MG63 (cell line): ENCODE data around the gene TAS2R16. TPM values are rescaled to one million over a fixed set of nuclear protein-coding genes. Genes with fewer than 3 reads are reported as not detected.
"Not testable (repeated sequence)": the region's sequence is repeated elsewhere in the genome, so short reads cannot be mapped to it uniquely, and the experiment has no call there.

ENCODE experiments used
- DNase-seq: peaks from one replicate; pipeline ENCODE4 v3.0.0-alpha.2; 2020
- H3K27me3 ChIP-seq: fragments of 250-450 bp; sonication (Bioruptor Pico); 2 replicates; pipeline ENCODE4 v1.5.1; 2020; ENCODE audit warnings: mild to moderate bottlenecking, moderate library complexity
- H3K36me3 ChIP-seq: fragments of 250-450 bp; sonication (Bioruptor Pico); 2 replicates; pipeline ENCODE4 v1.5.1; 2020; ENCODE audit warnings: mild to moderate bottlenecking, moderate library complexity
- H3K4me3 ChIP-seq: fragments of 250-450 bp; sonication (Bioruptor Pico); 2 replicates; pipeline ENCODE4 v1.5.1; 2020; ENCODE audit warnings: mild to moderate bottlenecking, moderate library complexity
- H3K9me3 ChIP-seq: fragments of 250-450 bp; sonication (Bioruptor Pico); 2 replicates; pipeline ENCODE4 v1.5.1; 2020; ENCODE audit warnings: mild to moderate bottlenecking, moderate library complexity
- total RNA-seq: library from RNA; depleted of rRNA; stranded (reverse); fragments of >200 nt; shearing (Covaris generic); gene quantifications from 2 replicates; pipeline ENCODE4 v1.2.3, GENCODE V29; 2014; ENCODE audit warnings: low replicate concordance; rRNA removed

The TAS2R16 gene
- total RNA-seq, 1 experiment from 2014 or later = not detected

- no peak for DNase-seq
- Histone ChIP-seq H3K4me3 (no peak overlapping the region), H3K9me3 (no peaks in the 10 kb centered on the region), H3K27me3 (no peaks in the 10 kb centered on the region), H3K36me3 (no peaks in the 10 kb centered on the region)
Measured at GRCh38 chr7:122988333-122988732, 7.2 kb downstream of the TAS2R16 start.

GRCh38 chr7:122987463-122987862 lies 8.0 kb downstream of the TAS2R16 start:
- Histone ChIP-seq H3K4me3 (no peak overlapping the region), H3K36me3 (no peaks in the 10 kb centered on the region), H3K9me3 (no peaks in the 10 kb centered on the region), H3K27me3 (no peaks in the 10 kb centered on the region)
- no peak for DNase-seq

DNA sequence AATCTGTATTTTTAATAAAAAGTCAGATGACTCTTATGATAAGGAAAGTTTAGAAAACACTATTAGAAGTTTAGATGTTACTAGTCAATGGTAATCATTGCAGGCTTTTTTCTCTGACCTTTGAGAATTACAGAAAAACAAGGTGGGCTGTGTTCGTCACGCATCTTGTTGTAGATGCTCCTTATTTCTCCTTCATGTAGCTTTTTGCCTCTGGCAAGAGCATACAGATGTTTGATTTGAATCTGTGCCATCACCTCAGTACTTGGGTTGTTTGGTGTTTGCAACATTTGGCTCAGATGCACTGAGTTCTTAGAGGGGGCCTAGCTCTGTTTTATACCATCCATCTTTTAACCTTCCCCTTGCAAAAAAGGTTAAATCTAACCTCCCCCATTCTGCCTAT lies 11.5 kb downstream of the TAS2R16 start:
- Histone ChIP-seq H3K4me3 (no peak overlapping the region), H3K9me3 (no peaks in the 10 kb centered on the region), H3K27me3 (no peaks in the 10 kb centered on the region), H3K36me3 (no peaks in the 10 kb centered on the region)
- no peak for DNase-seq

- DNase-seq = no peak
- H3K9me3 ChIP-seq = no peaks in the 10 kb centered on the region
- H3K36me3 ChIP-seq = no peaks in the 10 kb centered on the region
- no peak overlapping the region for H3K4me3 ChIP-seq
- no peaks in the 10 kb centered on the region for H3K27me3 ChIP-seq
Measured at GRCh38 chr7:122983261-122983660, 12.2 kb downstream of the TAS2R16 start.

GRCh38 chr7:122975341-122975740 lies 20.2 kb downstream of the TAS2R16 start:
- no peaks in the 10 kb centered on the region for H3K27me3 ChIP-seq
- DNase-seq = no peak
- H3K36me3 ChIP-seq = no peaks in the 10 kb centered on the region

GRCh38 chr7:122974229-122974628 lies 21.3 kb downstream of the TAS2R16 start:
- no peaks in the 10 kb centered on the region for H3K27me3 ChIP-seq
- no peaks in the 10 kb centered on the region for H3K9me3 ChIP-seq
- H3K36me3 ChIP-seq = no peaks in the 10 kb centered on the region
- H3K4me3 ChIP-seq = no peak overlapping the region
- no peak for DNase-seq

More at GRCh38 chr7:122975341-122975740, 20.2 kb downstream of the TAS2R16 start:
- no peaks in the 10 kb centered on the region for H3K9me3 ChIP-seq
- no peak overlapping the region for H3K4me3 ChIP-seq

- no peaks in the 10 kb centered on the region for H3K9me3 ChIP-seq
- no peaks in the 10 kb centered on the region for H3K36me3 ChIP-seq
- DNase-seq = no peak
- no peaks in the 10 kb centered on the region for H3K27me3 ChIP-seq
- H3K4me3 ChIP-seq = no peak overlapping the region
Measured at GRCh38 chr7:122972056-122972455, 23.4 kb downstream of the TAS2R16 start.

- no peak for DNase-seq
- Histone ChIP-seq H3K4me3 (no peak overlapping the region), H3K36me3 (no peaks in the 10 kb centered on the region), H3K9me3 (no peaks in the 10 kb centered on the region), H3K27me3 (no peaks in the 10 kb centered on the region)
Measured at GRCh38 chr7:122970740-122971725, 24.5 kb downstream of the TAS2R16 start.

DNA sequence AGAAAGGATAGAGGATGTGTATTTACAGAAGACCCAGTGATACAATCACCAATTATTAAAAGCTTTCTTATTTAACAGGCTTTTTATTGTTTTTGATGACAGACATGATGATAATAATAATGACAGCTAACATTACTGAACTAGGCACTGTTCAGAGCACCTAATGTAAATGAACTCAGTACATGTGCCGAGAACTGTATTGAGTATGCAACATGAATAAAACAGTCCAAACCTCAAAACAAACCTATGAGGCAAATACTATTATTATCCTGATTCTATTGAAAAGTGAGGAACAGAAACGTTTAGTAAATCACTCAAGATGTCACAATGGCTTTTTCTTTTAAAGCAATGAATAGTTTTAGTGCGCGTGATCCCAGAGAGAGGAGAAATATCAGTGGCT lies 27.1 kb downstream of the TAS2R16 start:
- Histone ChIP-seq H3K36me3 (no peaks in the 10 kb centered on the region), H3K4me3 (no peak overlapping the region), H3K9me3 (no peaks in the 10 kb centered on the region), H3K27me3 (no peaks in the 10 kb centered on the region)
- no peak for DNase-seq

DNA sequence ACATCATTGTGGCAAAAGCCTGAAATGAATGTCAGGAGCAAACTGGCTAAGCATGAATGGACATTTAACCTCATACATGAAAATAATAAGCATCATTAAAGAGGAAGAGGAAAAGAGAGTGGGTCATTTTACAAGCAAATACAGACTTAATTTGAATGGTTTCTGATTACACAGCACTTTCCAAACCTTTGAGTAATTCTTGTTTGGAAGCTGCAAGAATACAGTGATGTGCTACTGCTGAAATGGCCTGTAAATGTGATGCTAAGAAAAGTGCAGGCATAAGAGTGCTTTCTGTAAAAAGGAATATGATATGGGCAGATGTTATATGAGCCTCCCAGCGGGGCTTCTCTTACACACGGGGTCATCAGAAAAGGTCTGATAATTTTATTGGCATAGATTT lies 30.2 kb downstream of the TAS2R16 start:
- H3K9me3 ChIP-seq = no peaks in the 10 kb centered on the region
- DNase-seq = no peak
- H3K27me3 ChIP-seq = no peaks in the 10 kb centered on the region
- no peaks in the 10 kb centered on the region for H3K36me3 ChIP-seq
- H3K4me3 ChIP-seq = no peak overlapping the region

GRCh38 chr7:122953678-122954077 lies 41.8 kb downstream of the TAS2R16 start:
- H3K9me3 ChIP-seq, H3K36me3 ChIP-seq, H3K4me3 ChIP-seq, H3K27me3 ChIP-seq, DNase-seq: not testable (repeated sequence)

DNA sequence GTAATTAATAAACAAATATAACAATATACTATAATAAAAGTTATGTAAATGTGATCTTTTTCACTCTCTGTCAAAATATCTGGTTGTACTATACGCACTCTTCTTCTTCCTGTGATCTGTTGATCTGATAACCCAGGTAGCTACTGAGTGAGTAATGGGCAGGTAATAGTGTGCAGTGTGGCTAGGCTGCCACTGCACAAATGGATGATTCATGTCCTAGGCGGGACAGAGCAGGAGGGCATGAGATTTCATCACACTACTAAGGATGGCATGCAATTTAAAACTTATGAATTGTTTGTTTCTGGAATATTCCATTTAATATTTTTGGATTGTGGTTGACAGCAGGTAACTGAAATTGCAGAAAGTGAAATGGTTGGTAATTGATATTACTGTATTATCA lies 44.5 kb downstream of the TAS2R16 start:
- Histone ChIP-seq H3K4me3 (no peak overlapping the region), H3K27me3 (no peaks in the 10 kb centered on the region), H3K36me3 (no peaks in the 10 kb centered on the region), H3K9me3 (no peaks in the 10 kb centered on the region)
- no peak for DNase-seq

DNA sequence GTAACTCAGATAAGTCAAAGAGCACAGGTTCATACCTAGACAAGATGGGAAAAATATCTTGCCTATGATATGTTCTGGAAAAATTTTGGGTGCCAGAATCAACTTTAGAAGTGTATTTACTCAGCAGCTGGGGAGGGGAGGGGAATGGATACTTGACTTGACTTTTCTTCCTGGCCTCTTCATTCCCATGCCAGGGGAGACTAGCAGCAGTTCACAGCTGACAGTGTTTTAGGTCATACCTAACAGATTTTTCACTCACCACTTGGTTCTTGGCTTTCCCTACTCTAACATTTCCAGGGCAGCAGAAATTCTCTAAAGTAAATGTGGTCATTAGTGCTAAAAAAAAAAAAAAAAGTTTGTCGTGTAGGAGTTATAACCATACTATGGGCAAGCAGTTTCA lies 46.3 kb downstream of the TAS2R16 start:
- Histone ChIP-seq H3K36me3 (no peaks in the 10 kb centered on the region), H3K4me3 (no peak overlapping the region), H3K9me3 (no peaks in the 10 kb centered on the region), H3K27me3 (no peaks in the 10 kb centered on the region)
- no peak for DNase-seq

Other genes with a start within 250 kb of the TAS2R16 start
- gene CADPS2, start 109.2 kb downstream of the TAS2R16 start, total RNA-seq = 1.3 and 3.4 TPM in 2 replicates
- gene SLC13A1, start 204.3 kb upstream of the TAS2R16 start, total RNA-seq = not detected in 2 replicates